H1 (cell line): ENCODE results near the gene TJP3. TPM values are rescaled to one million over a fixed set of nuclear protein-coding genes. Genes with fewer than 3 reads are reported as not detected.
"Not testable (repeated sequence)": the region's sequence is repeated elsewhere in the genome, so short reads cannot be mapped to it uniquely, and the experiment has no call there.

ENCODE experiments used
- CTCF ChIA-PET: fragments of 300-600 bp; sonication (Branson Sonifier 250); formaldehyde crosslinking; loops from one replicate; lab custom pipeline; 2021; ENCODE audit not compliant: partially characterized antibody; lab: Charles Lee
- POLR2A ChIA-PET: fragments of 300-600 bp; sonication (Branson Sonifier 250); formaldehyde crosslinking; loops from one replicate; lab custom pipeline; 2021; ENCODE audit warnings: inconsistent platforms; ENCODE audit not compliant: partially characterized antibody; lab: Charles Lee
- DNase-seq, 2 experiments: peaks; one replicate each; pipeline versions ENCODE4 v3.0.0 to v3.0.0-alpha.2; 2010 to 2022; ENCODE audit warnings: low spot score in 2 of 2, low read depth in 1 of 2, mixed read lengths in 1 of 2
- FAIRE-seq: peaks from 2 replicates; lab custom pipeline; 2011; peaks lifted over from hg19 to GRCh38; lab: Jason Lieb, UNC
- H2AFZ ChIP-seq: 2 replicates; pipeline ENCODE4 v1.8.1; 2012; ENCODE audit warnings: low read length, inconsistent platforms
- H2AK5ac ChIP-seq: 2 replicates; pipeline ENCODE4 v1.6.1; 2013; ENCODE audit warnings: low read depth, low read length
- H2BK120ac ChIP-seq: replicated peaks from 2 replicates; pipeline ENCODE3; 2013; ENCODE audit warnings: low read depth, low read length, inconsistent platforms
- H2BK12ac ChIP-seq: 2 replicates; pipeline ENCODE4 v1.6.1; 2013; ENCODE audit warnings: low read depth, low read length
- H2BK15ac ChIP-seq: 2 replicates; pipeline ENCODE4 v1.6.1; 2013; ENCODE audit warnings: low read length
- H2BK20ac ChIP-seq: 2 replicates; pipeline ENCODE4 v1.6.1; 2013; ENCODE audit warnings: low read length
- H2BK5ac ChIP-seq: 2 replicates; pipeline ENCODE4 v1.6.1; 2013; ENCODE audit warnings: low read depth, low read length
- H3K14ac ChIP-seq: 2 replicates; pipeline ENCODE4 v1.6.1; 2013; ENCODE audit warnings: inconsistent platforms; ENCODE audit not compliant: insufficient read length
- H3K18ac ChIP-seq: 2 replicates; pipeline ENCODE4 v1.6.1; 2013; ENCODE audit warnings: low read length; ENCODE audit errors: extremely low read depth
- H3K23ac ChIP-seq: 2 replicates; pipeline ENCODE4 v1.6.1; 2013; ENCODE audit warnings: inconsistent platforms; ENCODE audit not compliant: insufficient read length
- H3K23me2 ChIP-seq: 2 replicates; pipeline ENCODE4 v1.6.1; 2013; ENCODE audit warnings: low read depth, low read length
- H3K27ac ChIP-seq: 2 replicates; pipeline ENCODE4 v1.6.1; 2011; ENCODE audit warnings: low read depth, low read length, inconsistent platforms
- H3K27me3 ChIP-seq, 4 experiments: replicated peaks in 1 of 4; 1 replicate in 1 of 4; 2 replicates in 3 of 4; pipeline versions ENCODE4 v1.6.1 to v1.8.1; 2011 to 2013; ENCODE audit warnings: low read length in 3 of 4, mild to moderate bottlenecking in 3 of 4, inconsistent platforms in 2 of 4, mixed read lengths in 2 of 4, moderate library complexity in 1 of 4; ENCODE audit not compliant: control insufficient read depth in 3 of 4, insufficient read depth in 3 of 4; ENCODE audit errors: extremely low read depth in 1 of 4
- H3K36me3 ChIP-seq, 4 experiments: 2 replicates each; pipeline versions ENCODE4 v1.6.1 to v1.8.1; 2011 to 2013; ENCODE audit warnings: mild to moderate bottlenecking in 4 of 4, low read length in 3 of 4, moderate library complexity in 2 of 4, control low read depth in 1 of 4, inconsistent platforms in 1 of 4; ENCODE audit not compliant: insufficient read depth in 4 of 4, control insufficient read depth in 2 of 4
- H3K4ac ChIP-seq: replicated peaks from 2 replicates; pipeline ENCODE3; 2013; ENCODE audit warnings: low read length, low read depth, mixed read lengths, inconsistent platforms; ENCODE audit not compliant: insufficient read length
- H3K4me1 ChIP-seq, 4 experiments: replicated peaks in 1 of 4; 1 replicate in 1 of 4; 2 replicates in 3 of 4; pipeline versions ENCODE4 v1.6.1 to v1.8.1; 2011 to 2013; ENCODE audit warnings: low read length in 3 of 4, inconsistent platforms in 2 of 4, mixed read lengths in 1 of 4; ENCODE audit not compliant: insufficient read depth in 4 of 4, control insufficient read depth in 3 of 4
- H3K4me2 ChIP-seq, 2 experiments: 2 replicates each; pipeline versions ENCODE4 v1.6.1 to v1.8.1; 2011 to 2013; ENCODE audit warnings: low read depth in 2 of 2, low read length in 2 of 2, control low read depth in 1 of 2, inconsistent platforms in 1 of 2, mild to moderate bottlenecking in 1 of 2; ENCODE audit not compliant: insufficient read depth in 1 of 2
- H3K4me3 ChIP-seq, 4 experiments: fragments of 200-600, 300-600 bp in 1 of 4; sonication (generic), shearing (Covaris generic), sonication (Bioruptor Twin) in 1 of 4; 2 replicates each; pipeline versions ENCODE4 v1.5.1 to v1.8.1; 2011 to 2016; ENCODE audit warnings: low read length in 4 of 4, low read depth in 3 of 4, control low read depth in 2 of 4, inconsistent platforms in 2 of 4, mild to moderate bottlenecking in 2 of 4, mixed read lengths in 1 of 4, moderate library complexity in 1 of 4; ENCODE audit not compliant: insufficient read depth in 2 of 4; ENCODE audit errors: extremely low read depth in 1 of 4
- H3K56ac ChIP-seq: replicated peaks from 2 replicates; pipeline ENCODE3; 2013; ENCODE audit warnings: low read depth, mild to moderate bottlenecking, mixed read lengths, low read length, inconsistent platforms; ENCODE audit not compliant: insufficient read length
- H3K79me1 ChIP-seq: 2 replicates; pipeline ENCODE4 v1.6.1; 2013; ENCODE audit warnings: low read depth, low read length, control low read depth
- H3K79me2 ChIP-seq, 2 experiments: 2 replicates each; pipeline versions ENCODE4 v1.6.1 to v1.8.1; 2012 to 2013; ENCODE audit warnings: low read length in 2 of 2, mild to moderate bottlenecking in 2 of 2, inconsistent platforms in 1 of 2; ENCODE audit not compliant: insufficient read depth in 2 of 2, control insufficient read depth in 1 of 2
- H3K9ac ChIP-seq, 4 experiments: replicated peaks in 1 of 4; 1 replicate in 1 of 4; 2 replicates in 3 of 4; pipeline versions ENCODE4 v1.6.1 to v1.8.1; 2011 to 2013; ENCODE audit warnings: low read depth in 3 of 4, low read length in 3 of 4, control low read depth in 2 of 4, mild to moderate bottlenecking in 2 of 4, moderate library complexity in 2 of 4, inconsistent platforms in 1 of 4; ENCODE audit errors: extremely low read depth in 1 of 4
- H3K9me3 ChIP-seq, 2 experiments: 2 replicates each; pipeline versions ENCODE4 v1.6.1 to v1.8.1; 2012 to 2013; ENCODE audit warnings: mild to moderate bottlenecking in 2 of 2, moderate library complexity in 2 of 2, control low read depth in 1 of 2, inconsistent platforms in 1 of 2, low read depth in 1 of 2, low read length in 1 of 2, mixed read lengths in 1 of 2; ENCODE audit not compliant: insufficient read depth in 2 of 2
- H4K20me1 ChIP-seq, 2 experiments: replicated peaks in 1 of 2; 2 replicates each; pipeline versions ENCODE3 to v1.8.1; 2011 to 2013; ENCODE audit warnings: inconsistent platforms in 2 of 2, low read length in 2 of 2, mild to moderate bottlenecking in 1 of 2; ENCODE audit not compliant: insufficient read depth in 2 of 2, control insufficient read depth in 1 of 2
- H4K5ac ChIP-seq: 2 replicates; pipeline ENCODE4 v1.6.1; 2013; ENCODE audit warnings: low read length, low read depth, mixed read lengths, inconsistent platforms; ENCODE audit not compliant: insufficient read length
- H4K8ac ChIP-seq: 2 replicates; pipeline ENCODE4 v1.8.0; 2013; ENCODE audit warnings: mild to moderate bottlenecking, moderate library complexity, low read length, inconsistent platforms; ENCODE audit not compliant: insufficient read depth; ENCODE audit errors: extremely low read depth
- H4K91ac ChIP-seq: replicated peaks from 2 replicates; pipeline ENCODE3; 2013; ENCODE audit warnings: low read length, mixed read lengths, inconsistent platforms; ENCODE audit not compliant: insufficient read length
- ASH2L ChIP-seq: fragments of 200-600, 300-600 bp; sonication (generic); IDR thresholded peaks from one replicate; pipeline ENCODE4 v1.7.1; 2017; ENCODE audit warnings: low read length
- E2F6 ChIP-seq: IDR thresholded peaks from 2 replicates; pipeline ENCODE4 v1.6.1; 2012; ENCODE audit warnings: inconsistent platforms
- EP300 ChIP-seq, 2 experiments: IDR thresholded peaks; 1 replicate in 1 of 2; 2 replicates in 1 of 2; pipeline ENCODE4 v1.6.1; 2011 to 2012; ENCODE audit warnings: low read depth in 2 of 2, low read length in 2 of 2, mild to moderate bottlenecking in 2 of 2, borderline replicate concordance in 1 of 2, inconsistent platforms in 1 of 2, moderate library complexity in 1 of 2
- SIN3A ChIP-seq, 2 experiments: IDR thresholded peaks in 1 of 2; conservative IDR thresholded peaks in 1 of 2; 2 replicates each; pipeline ENCODE4 v1.6.1; 2011 to 2012; ENCODE audit warnings: low read length in 2 of 2, improper control_type of control experiment in 1 of 2, low read depth in 1 of 2, mild to moderate bottlenecking in 1 of 2
- WGBS, 2 experiments: shearing (Covaris generic) in 1 of 2; methylation state at CpG; one replicate each; pipeline versions ENCODE4 v1.1.6 to v1.1.7; 2013 to 2015; ENCODE audit warnings: low lambda C conversion rate in 2 of 2, mixed read lengths in 2 of 2, inconsistent platforms in 1 of 2, low coverage in 1 of 2, missing lambda C conversion rate in 1 of 2; ENCODE audit not compliant: insufficient replicate concordance in 2 of 2, insufficient coverage in 1 of 2, insufficient read length in 1 of 2; ENCODE audit errors: extremely low coverage in 1 of 2, missing lambda C conversion rate in 1 of 2; 5-methylcytosine and 5-hydroxymethylcytosine counted together
- polyA plus RNA-seq, 7 experiments: library from polyadenylated mRNA; depleted of rRNA in 3 of 7; stranded (reverse) in 5 of 7; unstranded in 2 of 7; fragments of >200 nt in 5 of 7; fragments of 200-250 nt in 2 of 7; gene quantifications; 1 replicate in 5 of 7; 2 replicates in 1 of 7; 4 replicates in 1 of 7; pipeline versions ENCODE4 v1.2.1 to v1.2.3, GENCODE V29; 2011 to 2013; ENCODE audit warnings: missing spikeins in 2 of 7, mixed read lengths in 2 of 7
- total RNA-seq: library from RNA; stranded (reverse); fragmentation: NEBNext Ultra II Directional; extraction: Animal tissue kit (Norgen Biotek cat#: 25700); gene quantifications from 2 replicates; pipeline ENCODE4 v1.2.1, GENCODE V29; 2021

The TJP3 gene
- total and polyA plus RNA-seq, 2 of the 8 experiments (the other 6 are each of a cell fraction or from before 2014, with no cell fraction given) = 17.1 to 26.1 TPM

- TF ChIP-seq E2F6 (no peak), ASH2L (no peak), SIN3A (conservative IDR thresholded peaks at IDR 0.05 in 1 of 2, IDR thresholded peaks at IDR 0.05 in 1 of 2; ENCODE audit: low read depth in 1 of 2, low read length in 2 of 2) (no peak), EP300 (IDR thresholded peaks at IDR 0.05; ENCODE audit: borderline replicate concordance in 1 of 2, low read depth in 2 of 2, low read length in 2 of 2) (no peak)
These were observed 45.6 kb downstream of the TJP3 start (continued) for GRCh38 chr19:3753631-3754410.

GRCh38 chr19:3757705-3758104 is 49.5 kb downstream of the TJP3 start:
- not testable (repeated sequence) for H2BK20ac ChIP-seq, H3K9ac ChIP-seq, H3K18ac ChIP-seq, H3K36me3 ChIP-seq, DNase-seq, H3K4ac ChIP-seq, H4K20me1 ChIP-seq, H3K9me3 ChIP-seq, FAIRE-seq, H3K4me1 ChIP-seq, H3K23me2 ChIP-seq, H3K14ac ChIP-seq, H3K79me2 ChIP-seq, H2BK5ac ChIP-seq, H3K56ac ChIP-seq, H3K79me1 ChIP-seq, H3K27ac ChIP-seq, H2AK5ac ChIP-seq, H4K5ac ChIP-seq, H3K4me3 ChIP-seq, H2AFZ ChIP-seq, H3K27me3 ChIP-seq, H2BK12ac ChIP-seq, H4K91ac ChIP-seq, H2BK120ac ChIP-seq, H3K23ac ChIP-seq, H4K8ac ChIP-seq, H2BK15ac ChIP-seq, H3K4me2 ChIP-seq
- WGBS, 2 experiments = 90% methylated on average over 7 of the region's 7 CpGs; no CpG with 5 or more reads in 1 of the 2 experiments
- ChIA-PET POLR2A (interaction anchor here (2.1 to 2.3 kb wide), 2 partner anchors 10 to 16 kb away, joined by 4 to 10 read pairs; no protein-coding TSS in a partner anchor), CTCF (interaction anchor here (1.3 kb wide), 2 partner anchors 12 to 60 kb away, joined by 3 read pairs; no protein-coding TSS in a partner anchor)
